ENCODE measurements around the gene PNMA8A. TPM values are rescaled to one million over a fixed set of nuclear protein-coding genes. Genes with fewer than 3 reads are reported as not detected.

The PNMA8A gene
- total and polyA plus RNA-seq, 2 donors (not counting 1 experiment from before 2014, with no cell fraction given), result not detected

DNA sequence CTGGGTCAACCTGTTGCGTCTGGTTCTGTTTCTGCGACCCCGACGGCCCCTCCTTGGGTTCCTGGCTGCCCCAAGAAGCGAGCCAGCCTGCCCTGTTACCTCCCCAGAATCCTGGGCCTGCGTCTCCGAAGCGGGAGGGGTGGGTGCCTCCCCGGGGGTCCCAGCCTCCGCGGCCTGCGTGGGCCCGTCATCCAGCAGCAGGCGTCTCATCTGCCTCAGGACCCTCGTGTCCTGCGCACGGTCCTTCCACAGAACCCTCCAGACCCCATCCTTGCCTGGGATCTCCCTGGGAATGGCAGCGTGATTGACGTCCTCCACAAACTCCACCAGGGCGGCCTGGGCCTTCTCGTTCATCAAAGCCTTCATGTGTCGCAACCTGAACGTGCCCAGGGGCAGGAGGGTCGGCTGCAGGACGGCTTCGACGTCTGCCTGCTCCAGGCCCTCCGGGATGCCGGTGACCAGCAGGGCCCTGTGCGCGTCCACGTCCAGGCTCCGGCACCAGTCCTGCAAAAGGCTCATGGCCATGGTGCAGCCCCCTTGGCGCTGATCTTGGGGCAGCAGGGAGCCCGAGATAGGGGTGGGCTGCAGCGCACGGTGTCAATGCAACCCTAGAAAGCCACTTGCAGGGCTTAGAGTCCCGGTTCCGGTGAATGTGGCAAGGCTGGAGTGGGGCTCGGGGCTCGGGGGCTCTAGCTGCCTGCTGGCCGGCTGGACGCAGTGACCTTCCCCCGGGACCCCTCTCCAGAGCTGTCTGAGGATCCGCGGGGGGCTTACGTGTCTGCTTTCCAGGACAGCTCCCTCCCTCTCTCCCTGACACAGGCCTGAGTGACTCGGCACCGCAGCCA lies 23.8 kb upstream of the PNMA8A start:
- ChIA-PET POLR2A (no interaction called here), CTCF (no interaction called here)
- DNase-seq (no peak), ATAC-seq (ENCODE audit: low read depth) (no peak)
- Mint-ChIP-seq H3K27ac (no peak overlapping the region), H3K4me1 (peaks cover 23% of the 10 kb centered on the region), H3K27me3 (peaks cover 45% of the 10 kb centered on the region), H3K4me3 (peak overlapping the region; percentile 16), H3K9me3 (ENCODE audit: insufficient read depth) (no peaks in the 10 kb centered on the region)
- Histone ChIP-seq H3K9me3 (ENCODE audit: control extremely low read depth in 1 of 3, control insufficient read depth in 2 of 3, insufficient read depth in 1 of 3, low read length in 2 of 3) (peaks cover 0 to 19% (median 0%) of the 10 kb centered on the region in 3 donors), H3K4me1 (ENCODE audit: control insufficient read depth in 2 of 2, insufficient read depth in 2 of 2, low read length in 2 of 2) (peaks cover 27 to 45% of the 10 kb centered on the region in 2 donors), H3K4me3 (ENCODE audit: control extremely low read depth in 1 of 5, extremely low read depth in 1 of 5, insufficient read depth in 1 of 5, low read depth in 2 of 5, low read length in 4 of 5) (no peak overlapping the region), H3K27ac (ENCODE audit: low read length in 2 of 2) (no peak overlapping the region), H2AFZ (ENCODE audit: insufficient read depth, low read depth, low read length, poor library complexity, severe bottlenecking) (no peak overlapping the region), H3K9ac (ENCODE audit: low read length) (no peak overlapping the region), H3K4me2 (replicated peaks; ENCODE audit: low read depth, low read length, poor library complexity, severe bottlenecking) (peak overlapping the region; percentile 37), H3K36me3 (replicated peaks in 1 of 2; ENCODE audit: control extremely low read depth in 1 of 2, control insufficient read depth in 1 of 2, extremely low read depth in 1 of 2, insufficient read depth in 2 of 2, low read length in 1 of 2) (no peaks in the 10 kb centered on the region), H3K27me3 (replicated peaks in 1 of 4; ENCODE audit: control extremely low read depth in 1 of 4, control insufficient read depth in 3 of 4, insufficient read depth in 4 of 4, low read length in 3 of 4) (peaks cover 0 to 60% (median 31%) of the 10 kb centered on the region in 4 experiments), H3K79me2 (ENCODE audit: control insufficient read depth, insufficient read depth, low read length) (no peaks in the 10 kb centered on the region), H4K20me1 (ENCODE audit: control insufficient read depth, insufficient read depth, low read length, poor library complexity, severe bottlenecking) (no peaks in the 10 kb centered on the region)
- intact Hi-C loops (cut with micrococcal nuclease), result no loop called here
- TF ChIP-seq, protein P1, sequence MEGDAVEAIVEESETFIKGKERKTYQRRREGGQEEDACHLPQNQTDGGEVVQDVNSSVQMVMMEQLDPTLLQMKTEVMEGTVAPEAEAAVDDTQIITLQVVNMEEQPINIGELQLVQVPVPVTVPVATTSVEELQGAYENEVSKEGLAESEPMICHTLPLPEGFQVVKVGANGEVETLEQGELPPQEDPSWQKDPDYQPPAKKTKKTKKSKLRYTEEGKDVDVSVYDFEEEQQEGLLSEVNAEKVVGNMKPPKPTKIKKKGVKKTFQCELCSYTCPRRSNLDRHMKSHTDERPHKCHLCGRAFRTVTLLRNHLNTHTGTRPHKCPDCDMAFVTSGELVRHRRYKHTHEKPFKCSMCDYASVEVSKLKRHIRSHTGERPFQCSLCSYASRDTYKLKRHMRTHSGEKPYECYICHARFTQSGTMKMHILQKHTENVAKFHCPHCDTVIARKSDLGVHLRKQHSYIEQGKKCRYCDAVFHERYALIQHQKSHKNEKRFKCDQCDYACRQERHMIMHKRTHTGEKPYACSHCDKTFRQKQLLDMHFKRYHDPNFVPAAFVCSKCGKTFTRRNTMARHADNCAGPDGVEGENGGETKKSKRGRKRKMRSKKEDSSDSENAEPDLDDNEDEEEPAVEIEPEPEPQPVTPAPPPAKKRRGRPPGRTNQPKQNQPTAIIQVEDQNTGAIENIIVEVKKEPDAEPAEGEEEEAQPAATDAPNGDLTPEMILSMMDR (IDR thresholded peaks at IDR 0.05), result no peak
- no peak for TF ChIP-seq EZH2 (IDR thresholded peaks at IDR 0.05; ENCODE audit: borderline replicate concordance, insufficient read depth, low read depth, low read length, poor library complexity, severe bottlenecking)
- 12% methylated on average over 49 of the region's 49 CpGs for WGBS (ENCODE audit: insufficient coverage)

Data from B cell (primary cell).